H1 (cell line): ENCODE measurements around the gene ERVMER34-1. TPM values are rescaled to one million over a fixed set of nuclear protein-coding genes. Genes with fewer than 3 reads are reported as not detected.

Experiments
- BRCA1 ChIP-seq: IDR thresholded peaks from 2 replicates; pipeline ENCODE4 v1.6.1; 2012; ENCODE audit warnings: low read depth, low read length, improper control_type of control experiment
- CBX8 ChIP-seq: fragments of 300-800, 300-1000 bp; sonication (generic); IDR thresholded peaks from 2 replicates; pipeline ENCODE4 v1.7.1; 2016; ENCODE audit warnings: low read depth, low read length, borderline replicate concordance
- CHD7 ChIP-seq: fragments of 300-600 bp; sonication (generic); IDR thresholded peaks from 2 replicates; pipeline ENCODE4 v1.7.1; 2012; ENCODE audit warnings: low read length, moderate library complexity, mild to moderate bottlenecking, inconsistent platforms; ENCODE audit not compliant: insufficient replicate concordance
- HDAC6 ChIP-seq: IDR thresholded peaks from one replicate; pipeline ENCODE4 v1.7.1; 2012; ENCODE audit warnings: low read depth, mild to moderate bottlenecking, inconsistent platforms, low read length, moderate library complexity
- MAFK ChIP-seq: IDR thresholded peaks from 2 replicates; pipeline ENCODE4 v1.6.1; 2012; ENCODE audit warnings: low read depth, mild to moderate bottlenecking, improper control_type of control experiment, low read length
- RFX5 ChIP-seq: IDR thresholded peaks from 2 replicates; pipeline ENCODE4 v1.6.1; 2011; ENCODE audit warnings: low read depth, low read length, improper control_type of control experiment, borderline replicate concordance
- SAP30 ChIP-seq: fragments of 300-600 bp; sonication (generic); IDR thresholded peaks from 2 replicates; pipeline ENCODE4 v1.7.1; 2012; ENCODE audit warnings: low read length, moderate library complexity, mild to moderate bottlenecking, inconsistent platforms; ENCODE audit not compliant: insufficient read depth, insufficient replicate concordance
- SP1 ChIP-seq: IDR thresholded peaks from 2 replicates; pipeline ENCODE4 v1.6.1; 2011; ENCODE audit warnings: low read depth, low read length
- TAF7 ChIP-seq: optimal IDR thresholded peaks from 2 replicates; pipeline ENCODE3; 2011; ENCODE audit warnings: low read depth, mild to moderate bottlenecking, inconsistent platforms, low read length, moderate library complexity, borderline replicate concordance
- USF2 ChIP-seq: IDR thresholded peaks from 2 replicates; pipeline ENCODE4 v1.6.1; 2011; ENCODE audit warnings: low read length, improper control_type of control experiment
- polyA plus RNA-seq, 7 experiments: library from polyadenylated mRNA; depleted of rRNA in 3 of 7; stranded (reverse) in 5 of 7; unstranded in 2 of 7; fragments of >200 nt in 5 of 7; fragments of 200-250 nt in 2 of 7; gene quantifications; 1 replicate in 5 of 7; 2 replicates in 1 of 7; 4 replicates in 1 of 7; pipeline versions ENCODE4 v1.2.1 to v1.2.3, GENCODE V29; 2011 to 2013; ENCODE audit warnings: missing spikeins in 2 of 7, mixed read lengths in 2 of 7
- total RNA-seq: library from RNA; stranded (reverse); fragmentation: NEBNext Ultra II Directional; extraction: Animal tissue kit (Norgen Biotek cat#: 25700); gene quantifications from 2 replicates; pipeline ENCODE4 v1.2.1, GENCODE V29; 2021

ERVMER34-1 gene
- total and polyA plus RNA-seq, 2 of the 8 experiments (the other 6 are each of a cell fraction or from before 2014, with no cell fraction given) = 14.2 to 34.3 TPM

GRCh38 chr4:52743444-52744019 lies 7.7 kb downstream of the ERVMER34-1 start (continued):
- no peak for TF ChIP-seq CHD7
- TF ChIP-seq SAP30 = no peak
- no peak for TF ChIP-seq RFX5
- TF ChIP-seq TAF7 = no peak
- TF ChIP-seq SP1 = no peak
- no peak for TF ChIP-seq CBX8
- no peak for TF ChIP-seq BRCA1
- TF ChIP-seq USF2 = no peak
- TF ChIP-seq MAFK = no peak
- TF ChIP-seq HDAC6 = no peak
